DMS114 treated with DMSO at 0.1 percent for 48 hours (cell line): ENCODE results near the gene FLNB.

Experiments
- DNase-seq: peaks from one replicate; lab custom pipeline; 2025; ENCODE audit not compliant: unreplicated experiment; lab: John Stamatoyannopoulos, UW

Gene FLNB

DNA sequence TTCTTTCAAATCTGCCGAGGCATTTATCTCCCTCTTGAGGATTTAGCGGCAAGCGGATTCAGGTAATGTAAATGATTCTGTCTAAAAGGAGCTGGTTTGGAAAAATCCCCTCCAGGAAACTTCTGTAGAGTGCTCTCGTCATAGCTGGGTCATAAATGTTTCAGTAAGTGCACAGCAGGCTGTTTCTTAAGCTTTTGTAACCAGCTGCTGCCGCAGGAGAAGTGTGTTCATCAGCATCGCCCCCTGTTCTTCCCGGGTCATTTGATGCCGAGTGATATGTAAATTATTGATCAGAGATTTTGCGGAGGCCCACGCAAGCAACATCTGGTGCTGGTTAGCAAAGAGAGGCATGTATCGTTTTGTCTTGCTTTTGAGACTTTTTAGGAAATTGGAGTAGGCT, 149.5 kb downstream of the FLNB start:
- DNase-seq, result no peak

- DNase-seq, result no peak
Measured at GRCh38 chr3:58158442-58159153, 150.4 kb downstream of the FLNB start.

GRCh38 chr3:58160399-58160798, 152.2 kb downstream of the FLNB start:
- no peak for DNase-seq

GRCh38 chr3:58161435-58162398, 153.5 kb downstream of the FLNB start:
- DNase-seq, result no peak

DNA sequence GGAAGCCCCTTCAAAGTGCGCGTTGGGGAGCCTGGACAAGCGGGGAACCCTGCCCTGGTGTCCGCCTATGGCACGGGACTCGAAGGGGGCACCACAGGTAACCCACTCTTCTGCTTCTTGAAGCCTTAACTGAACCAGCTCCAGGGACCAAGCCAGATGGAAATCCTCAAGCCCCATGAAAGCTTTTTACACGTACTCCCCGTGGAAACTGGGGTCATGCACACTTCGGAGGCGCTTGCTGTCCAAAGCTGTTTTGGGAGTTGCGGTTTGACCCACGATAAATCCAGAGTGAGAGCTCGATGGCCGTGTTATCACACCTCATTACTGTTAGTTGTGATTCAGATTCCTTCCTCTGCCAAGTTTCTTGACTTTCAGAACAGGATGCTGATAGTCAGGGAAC, 155.0 kb downstream of the FLNB start:
- DNase-seq, result no peak

DNA sequence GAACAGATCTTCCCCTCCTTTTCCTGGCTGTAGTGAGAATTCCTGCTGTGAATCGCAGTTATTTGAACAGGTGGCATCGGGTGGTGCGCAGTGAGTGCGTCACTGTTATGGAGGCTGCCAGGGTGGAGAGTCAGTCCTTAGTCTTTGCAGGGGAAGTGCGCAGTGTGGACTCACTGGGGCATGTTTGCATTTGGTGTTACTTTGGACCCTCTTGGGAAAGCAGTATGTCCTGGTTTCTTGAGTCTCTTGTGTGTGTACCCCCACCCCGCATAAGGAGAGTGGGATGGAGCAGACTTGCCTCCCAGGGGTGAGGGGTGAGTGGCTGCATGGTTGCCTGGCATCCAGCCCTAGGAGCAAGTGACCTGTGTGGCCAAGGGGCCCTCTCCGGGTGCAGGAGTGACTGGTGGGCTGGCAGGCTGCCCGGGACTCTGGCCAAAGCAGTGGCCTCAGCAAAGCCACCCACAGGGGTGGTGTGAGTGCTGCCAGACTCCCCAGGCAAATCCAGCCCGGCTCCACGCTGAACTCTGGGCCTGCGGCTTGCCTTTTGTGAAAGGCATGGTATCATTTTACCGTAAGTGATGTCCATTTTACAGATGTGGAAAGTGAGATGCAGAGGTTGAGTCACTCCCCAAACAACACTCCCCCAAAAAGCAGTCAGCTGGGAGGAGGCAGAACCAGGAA, 156.1 kb downstream of the FLNB start:
- no peak for DNase-seq

- DNase-seq, result no peak
Measured at GRCh38 chr3:58164906-58165821, 156.9 kb downstream of the FLNB start.

DNA sequence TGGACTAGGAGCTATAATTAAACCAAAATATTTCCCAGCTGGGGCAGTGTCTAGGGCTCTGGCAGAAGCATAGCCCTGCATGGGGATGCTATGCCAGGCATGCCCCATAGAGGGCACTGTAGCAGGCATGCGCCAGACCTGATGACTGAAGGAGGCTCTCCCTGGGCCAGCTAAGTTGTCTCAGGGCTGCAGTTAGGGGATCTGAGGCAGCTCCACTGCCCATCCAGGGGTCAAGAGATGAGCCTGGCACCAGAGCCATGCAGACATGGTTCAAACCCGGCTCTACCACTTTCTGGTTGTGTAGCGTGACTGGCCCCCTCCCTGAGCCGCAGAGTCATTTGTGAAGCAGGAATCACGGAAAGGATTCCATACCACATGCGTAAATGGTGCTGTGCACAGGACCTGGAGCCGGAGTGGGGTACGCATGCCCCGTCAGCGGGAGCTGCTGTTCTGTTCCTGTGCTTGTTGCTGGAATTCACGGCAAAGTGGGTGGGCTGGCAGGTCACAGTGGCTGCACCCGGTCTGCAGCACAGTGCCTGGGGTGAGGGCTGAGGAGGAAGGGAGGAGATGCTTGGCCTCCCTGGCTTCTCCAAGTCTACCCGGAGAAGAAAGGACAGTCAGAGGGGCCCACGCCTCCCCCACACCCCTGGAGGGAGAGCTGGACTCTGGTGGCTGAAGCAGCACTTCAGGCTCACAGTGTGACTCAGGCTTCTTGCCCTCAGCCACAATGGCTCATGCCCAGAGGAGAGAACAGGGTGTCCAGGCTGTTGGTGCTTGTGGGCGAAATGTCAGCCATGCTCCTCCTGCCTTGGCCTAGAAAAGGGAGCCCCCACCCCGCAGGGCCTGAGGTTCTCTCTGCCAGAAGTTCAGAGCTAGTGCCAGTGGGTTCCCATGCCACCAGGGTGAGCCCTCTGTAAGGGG, 159.5 kb downstream of the FLNB start:
- DNase-seq, result no peak

GRCh38 chr3:58168498-58168897, 160.3 kb downstream of the FLNB start:
- DNase-seq, result no peak

DNA sequence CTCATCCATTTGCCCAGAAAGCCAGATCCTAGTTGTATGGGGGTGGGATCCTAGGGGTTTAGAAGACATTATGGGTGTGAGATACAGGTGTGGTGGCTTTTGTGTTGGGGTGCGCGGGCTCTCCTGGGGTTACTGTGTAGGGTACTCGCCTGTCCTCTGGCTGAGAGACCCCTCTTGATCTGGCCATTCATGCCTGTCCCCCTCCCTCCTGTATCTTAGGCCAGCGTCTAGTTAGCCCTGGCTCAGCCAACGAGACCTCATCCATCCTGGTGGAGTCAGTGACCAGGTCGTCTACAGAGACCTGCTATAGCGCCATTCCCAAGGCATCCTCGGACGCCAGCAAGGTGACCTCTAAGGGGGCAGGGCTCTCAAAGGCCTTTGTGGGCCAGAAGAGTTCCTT, 161.1 kb downstream of the FLNB start:
- DNase-seq, result no peak

DNA sequence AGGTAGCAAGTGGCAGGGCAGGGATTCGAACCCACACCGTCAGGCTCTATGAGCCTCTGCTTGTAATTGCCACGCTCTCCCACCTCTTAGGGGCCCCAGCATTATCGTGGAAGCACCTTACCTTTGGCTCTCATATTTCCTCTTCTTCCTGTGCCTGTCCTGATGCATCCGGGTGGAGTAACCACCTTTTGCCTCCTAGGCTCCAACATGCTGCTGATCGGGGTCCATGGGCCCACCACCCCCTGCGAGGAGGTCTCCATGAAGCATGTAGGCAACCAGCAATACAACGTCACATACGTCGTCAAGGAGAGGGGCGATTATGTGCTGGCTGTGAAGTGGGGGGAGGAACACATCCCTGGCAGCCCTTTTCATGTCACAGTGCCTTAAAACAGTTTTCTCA, 162.2 kb downstream of the FLNB start:
- DNase-seq, result no peak

DNA sequence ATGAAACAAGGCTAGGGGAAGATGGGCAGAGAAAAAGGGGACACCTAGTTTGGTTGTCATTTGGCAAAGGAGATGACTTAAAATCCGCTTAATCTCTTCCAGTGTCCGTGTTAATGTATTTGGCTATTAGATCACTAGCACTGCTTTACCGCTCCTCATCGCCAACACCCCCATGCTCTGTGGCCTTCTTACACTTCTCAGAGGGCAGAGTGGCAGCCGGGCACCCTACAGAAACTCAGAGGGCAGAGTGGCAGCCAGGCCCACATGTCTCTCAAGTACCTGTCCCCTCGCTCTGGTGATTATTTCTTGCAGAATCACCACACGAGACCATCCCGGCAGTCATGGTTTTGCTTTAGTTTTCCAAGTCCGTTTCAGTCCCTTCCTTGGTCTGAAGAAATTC, 162.9 kb downstream of the FLNB start:
- DNase-seq, result no peak

DNA sequence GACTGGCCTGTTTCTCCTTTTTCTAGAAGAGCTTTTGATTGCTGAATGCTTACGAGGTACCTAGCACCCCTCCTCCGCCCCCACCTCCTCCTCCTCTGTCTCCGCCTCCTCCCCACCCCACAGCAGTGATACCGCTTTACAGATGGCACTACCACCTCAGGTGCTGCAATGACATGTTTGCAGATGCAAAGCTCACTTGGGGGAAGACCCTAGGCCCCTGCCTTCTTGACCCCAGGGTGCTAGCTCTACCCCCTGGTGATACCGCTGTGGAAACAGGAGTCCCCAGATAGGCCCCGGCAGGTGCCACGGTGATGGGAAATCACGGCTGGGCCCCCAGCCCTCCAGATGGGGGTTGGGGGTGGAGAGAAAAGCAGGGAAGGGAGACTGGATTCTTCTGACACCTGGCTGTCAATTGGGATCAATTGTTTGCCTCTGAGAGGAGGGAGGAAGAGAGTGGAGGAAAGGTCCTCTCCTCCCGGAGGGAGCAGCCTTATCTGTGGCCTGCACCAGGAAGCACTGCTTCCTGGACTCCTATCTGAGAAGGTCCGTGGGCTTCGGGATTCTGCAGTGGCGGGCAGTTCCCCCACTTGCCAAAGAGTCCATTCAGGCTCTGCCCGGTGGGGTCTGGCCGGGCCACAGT, 164.9 kb downstream of the FLNB start:
- no peak for DNase-seq

- no peak for DNase-seq
Measured at GRCh38 chr3:58173669-58174398, 165.6 kb downstream of the FLNB start.

DNA sequence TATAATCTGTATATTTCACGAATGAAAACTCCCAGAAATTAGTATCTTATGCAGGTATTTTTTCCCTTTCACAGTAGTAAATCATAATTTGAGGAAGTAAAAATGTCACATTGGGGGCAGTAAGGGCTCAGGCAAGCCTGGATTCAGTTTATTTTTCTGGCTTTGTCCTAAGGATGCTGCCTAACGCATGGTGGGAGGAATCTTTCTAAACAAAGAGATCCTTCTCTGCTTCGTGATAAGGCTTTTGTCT, 166.9 kb downstream of the FLNB start:
- DNase-seq, result no peak

- DNase-seq, result no peak
Measured at GRCh38 chr3:58175437-58176184, 167.4 kb downstream of the FLNB start.

GRCh38 chr3:58176185-58176530, 167.9 kb downstream of the FLNB start:
- no peak for DNase-seq

GRCh38 chr3:58176827-58177489, 168.7 kb downstream of the FLNB start:
- DNase-seq, result no peak
